Stimulated activated CD8-positive, alpha-beta memory T cell treated with anti-CD3 and anti-CD28 coated beads, Interleukin-12 subunit alpha, Interleukin-12 subunit beta, amount 100 ng/mL, for 1 hour (primary cell): ENCODE results near the gene WFS1.

ENCODE experiments used
- DNase-seq: peaks from one replicate; pipeline ENCODE4 v3.0.0-alpha.2; 2020; ENCODE audit warnings: low read depth

Gene WFS1

DNA sequence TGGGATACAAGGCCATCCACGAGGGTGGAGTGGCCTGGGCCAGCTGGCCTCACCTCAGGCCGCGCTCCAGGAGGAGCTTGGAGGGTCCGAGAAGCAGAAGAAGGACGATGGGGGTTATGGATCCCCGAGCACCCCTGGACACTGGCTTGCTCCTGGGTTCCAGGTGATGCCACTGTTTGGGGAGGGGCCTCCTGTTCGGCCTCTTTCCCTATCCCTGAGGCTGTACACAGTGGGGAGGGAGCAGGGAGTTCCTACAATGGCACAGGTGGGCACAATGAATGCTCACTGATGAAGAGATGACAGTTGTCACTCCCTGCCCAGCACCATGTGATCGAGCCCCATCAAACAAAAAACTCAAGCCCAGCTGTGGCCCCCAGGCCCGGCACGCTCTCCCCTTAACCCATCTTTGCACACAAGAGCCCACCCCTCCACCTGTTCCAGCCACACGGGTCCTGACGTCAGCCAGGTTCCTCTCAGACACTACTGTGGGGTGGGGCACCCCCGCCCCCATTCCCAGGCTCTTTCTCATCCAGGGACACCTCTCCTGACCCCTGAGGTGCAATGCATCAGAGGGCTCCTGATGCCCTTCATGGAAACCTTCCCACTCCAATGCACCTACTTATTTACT lies 70.3 kb downstream of the WFS1 start:
- DNase-seq: no peak

DNA sequence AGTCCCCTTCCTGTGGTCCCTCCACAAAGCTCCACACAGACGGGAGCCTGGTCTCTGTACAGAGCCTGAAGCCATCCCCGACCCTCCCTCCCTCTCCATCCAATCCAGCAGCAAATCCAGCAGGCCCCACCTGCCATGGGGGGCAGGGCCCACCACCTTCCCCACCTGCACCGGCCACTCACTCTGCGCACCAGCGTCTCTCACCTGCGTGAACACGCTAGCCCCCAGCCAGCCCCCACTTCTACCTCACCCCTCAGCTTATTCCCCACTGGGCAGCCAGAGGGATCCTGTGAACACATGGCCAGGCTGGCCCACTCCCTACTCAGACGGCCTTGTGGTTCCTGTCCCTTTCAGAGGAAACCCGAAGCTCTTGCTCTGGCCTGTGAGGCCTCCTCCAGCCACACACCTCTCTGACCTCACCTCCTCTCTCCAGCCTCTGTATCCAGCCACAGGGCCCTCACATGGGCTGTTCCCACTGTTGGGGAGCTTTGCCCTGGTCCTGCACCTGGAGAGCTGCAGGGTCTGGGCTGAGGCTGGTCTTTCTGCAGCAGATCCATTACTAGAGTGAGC lies 70.9 kb downstream of the WFS1 start:
- no peak for DNase-seq

DNA sequence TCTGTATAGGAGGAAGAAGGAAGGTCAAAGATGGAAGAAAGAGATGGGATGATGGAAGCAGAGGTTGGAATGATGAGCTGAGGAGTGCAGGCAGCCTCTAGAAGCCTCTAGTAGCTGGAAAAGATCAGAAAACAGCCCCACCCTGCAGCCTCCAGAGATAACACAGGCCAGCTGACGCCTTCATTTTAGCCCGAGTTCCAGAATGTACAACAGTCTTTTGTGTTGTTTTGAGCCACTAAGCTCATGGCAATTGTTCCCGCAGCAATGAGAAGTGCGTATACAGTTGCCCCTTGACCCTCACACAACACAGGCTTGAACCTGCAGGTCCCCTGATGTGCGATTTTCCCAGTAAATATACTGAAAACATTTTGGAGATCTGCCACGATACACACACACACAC lies 72.0 kb downstream of the WFS1 start:
- DNase-seq: no peak

DNA sequence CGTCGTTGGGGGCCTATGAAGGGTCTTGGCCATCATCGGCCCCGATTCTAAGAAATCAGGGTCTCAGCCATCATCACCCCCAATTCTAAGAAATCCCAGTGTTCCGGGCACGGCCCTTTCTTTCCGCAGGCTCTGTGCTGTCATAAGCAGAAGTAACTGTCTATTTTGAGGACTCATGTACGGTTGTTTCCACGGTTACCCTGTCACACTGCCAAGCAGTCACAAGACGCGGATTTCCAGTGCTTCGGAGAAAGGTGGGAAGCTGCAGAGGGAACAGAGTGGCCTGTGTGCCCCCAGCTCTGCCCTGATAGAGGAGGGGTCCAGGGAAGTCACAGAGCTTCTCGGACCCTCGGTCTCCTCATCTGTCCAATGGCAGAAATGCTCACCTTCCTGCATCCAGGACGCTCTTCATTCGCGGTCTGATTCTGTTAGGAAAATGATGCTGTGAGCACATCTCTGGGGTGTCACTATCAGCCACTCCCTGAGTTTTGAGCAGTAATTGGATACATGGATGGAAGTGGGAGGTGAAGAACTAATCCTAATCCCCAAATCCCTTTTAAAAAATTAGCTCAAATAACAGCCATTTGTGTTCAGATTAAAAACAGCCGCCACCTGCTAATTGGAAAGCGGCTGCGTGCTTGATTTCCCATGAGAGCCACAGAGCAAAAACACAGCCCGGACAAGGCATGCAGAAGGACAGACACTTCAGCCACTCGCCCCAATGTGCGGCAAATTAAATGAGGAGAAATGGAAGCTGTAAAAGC lies 73.1 kb downstream of the WFS1 start:
- DNase-seq: no peak

DNA sequence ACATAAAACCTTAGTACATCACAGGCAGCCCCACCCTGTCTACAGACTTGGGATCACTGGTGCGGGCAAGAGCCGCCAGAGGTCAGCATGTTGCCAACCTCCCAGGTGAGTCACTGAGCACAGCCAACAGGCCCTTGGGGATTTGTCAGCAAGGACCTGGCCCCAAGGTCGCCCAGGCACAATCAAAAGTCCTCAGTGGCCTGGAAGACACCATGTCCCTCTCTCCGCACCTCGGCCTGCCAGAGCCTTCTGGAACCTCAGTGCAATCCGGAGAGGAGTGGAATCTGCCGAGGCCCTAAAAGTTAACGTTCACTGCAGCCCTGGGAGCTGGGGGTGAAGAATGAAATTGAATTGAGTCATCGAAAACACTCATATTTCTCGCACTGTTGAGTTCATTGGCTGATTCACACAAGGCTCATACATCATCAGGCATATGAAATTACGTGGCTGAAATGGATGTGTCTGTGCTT lies 74.3 kb downstream of the WFS1 start:
- no peak for DNase-seq

DNA sequence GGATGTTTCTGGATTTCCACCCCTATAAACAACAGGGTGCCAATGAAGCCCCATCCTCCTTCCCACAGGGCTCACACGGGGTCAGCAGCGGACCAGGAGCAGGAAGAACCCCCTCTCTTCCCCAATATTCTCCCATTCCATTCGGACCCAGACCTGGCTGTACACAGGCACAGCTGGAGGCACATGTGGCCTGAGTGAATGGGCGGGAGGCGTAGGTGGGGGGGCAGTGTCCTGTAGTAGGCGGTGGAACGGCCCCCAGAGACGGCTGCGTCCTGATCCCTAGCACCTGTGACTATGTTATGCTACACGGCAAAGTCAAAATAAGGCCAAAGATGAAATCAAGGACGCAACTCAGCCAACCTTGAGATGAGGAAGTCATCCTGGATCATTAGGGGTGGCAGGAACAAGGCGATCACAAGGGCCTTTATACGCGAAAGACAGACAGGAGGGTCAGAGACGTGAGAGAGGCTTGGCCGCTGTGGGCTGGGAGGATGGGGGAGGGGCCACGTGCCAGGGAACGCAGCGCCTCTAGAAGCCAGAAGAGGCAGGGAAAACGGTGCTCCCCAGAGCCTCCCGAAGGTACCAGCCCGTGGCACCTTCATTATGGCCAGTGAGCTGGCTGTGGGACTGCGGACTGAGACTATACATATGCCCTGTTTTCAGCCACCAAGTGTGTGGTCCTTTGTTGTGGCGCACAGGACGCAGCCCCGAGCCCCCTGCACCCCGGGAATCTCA lies 75.6 kb downstream of the WFS1 start:
- no peak for DNase-seq

DNA sequence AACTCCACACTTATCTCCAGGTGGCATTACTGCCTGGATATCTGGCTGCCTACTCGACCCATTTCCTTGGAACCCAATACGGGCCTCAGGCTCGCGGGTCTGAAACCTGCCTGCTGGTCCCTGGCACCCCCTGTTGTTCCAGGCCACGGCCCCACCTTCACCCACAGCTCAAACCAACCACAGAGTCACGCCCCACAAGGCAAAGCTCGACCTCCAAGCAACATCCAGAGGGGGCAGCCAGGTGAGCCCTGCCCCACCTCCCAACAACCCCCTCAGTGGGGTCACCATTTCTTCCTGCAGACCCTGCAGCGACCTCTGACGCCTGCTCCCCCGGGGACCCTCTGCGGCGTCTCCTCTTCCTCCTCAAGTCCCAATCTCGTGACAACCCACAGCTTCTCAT lies 76.2 kb downstream of the WFS1 start:
- DNase-seq: no peak

DNA sequence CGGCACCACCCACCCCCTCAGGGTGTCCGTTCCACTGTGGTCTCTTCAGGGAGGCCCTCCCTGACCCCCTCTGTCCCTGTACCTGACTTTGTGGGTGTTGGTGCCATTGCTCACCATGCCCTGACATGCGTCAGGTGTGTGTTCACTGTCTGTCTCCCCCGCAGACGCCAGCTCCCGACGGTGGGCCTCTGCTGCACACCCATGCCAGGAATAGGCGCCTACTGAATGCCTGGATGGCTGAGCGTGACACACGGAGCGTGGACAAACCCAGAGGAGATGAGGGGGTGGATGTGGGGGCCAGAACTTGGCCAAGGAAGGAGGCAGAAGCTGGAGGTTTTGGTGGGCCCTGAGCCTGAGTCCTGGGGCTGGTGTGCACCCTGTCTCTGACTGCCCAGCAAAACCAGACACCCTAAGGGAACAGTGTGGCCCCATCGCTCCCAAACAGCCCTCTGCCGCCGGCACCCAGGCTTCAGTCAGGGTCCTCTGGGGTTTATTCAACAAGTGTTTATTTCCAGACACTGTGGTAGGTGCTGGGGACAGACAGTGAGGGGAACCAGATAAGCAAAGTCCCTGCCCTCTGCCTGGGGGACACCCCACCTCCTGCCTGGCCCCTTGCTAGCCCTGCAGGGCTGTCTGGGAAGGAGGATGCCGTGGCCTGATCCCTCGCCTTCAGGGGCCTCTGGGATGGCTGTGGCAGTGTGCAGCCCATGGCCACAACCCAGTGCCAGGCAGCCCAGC lies 76.9 kb downstream of the WFS1 start:
- no peak for DNase-seq

DNA sequence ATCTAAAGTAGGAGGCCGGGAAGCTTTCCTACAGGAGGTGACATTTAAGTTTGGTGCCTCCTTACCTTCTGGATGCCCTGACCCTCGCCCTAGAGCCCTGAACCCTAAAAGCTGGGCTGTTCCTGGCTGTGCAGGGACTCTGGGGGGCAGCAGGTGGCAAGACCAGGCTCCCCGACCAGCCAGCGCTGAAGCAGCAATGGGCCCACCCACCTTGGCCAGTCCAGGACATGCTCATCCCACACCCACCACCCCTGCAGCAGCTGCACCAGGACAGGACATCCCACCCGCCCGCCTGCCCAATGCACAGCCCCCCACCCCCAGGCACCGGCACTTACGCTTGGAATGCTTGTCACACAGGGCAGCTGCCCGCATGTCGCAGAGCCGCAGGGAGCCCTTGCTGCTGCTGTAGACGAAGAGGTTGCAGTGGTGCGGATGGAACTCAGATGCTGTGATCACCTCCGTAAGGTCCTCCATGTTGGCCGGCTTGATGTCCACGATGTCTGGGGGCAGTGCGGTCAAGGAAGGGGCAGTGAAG lies 77.9 kb downstream of the WFS1 start:
- no peak for DNase-seq

DNA sequence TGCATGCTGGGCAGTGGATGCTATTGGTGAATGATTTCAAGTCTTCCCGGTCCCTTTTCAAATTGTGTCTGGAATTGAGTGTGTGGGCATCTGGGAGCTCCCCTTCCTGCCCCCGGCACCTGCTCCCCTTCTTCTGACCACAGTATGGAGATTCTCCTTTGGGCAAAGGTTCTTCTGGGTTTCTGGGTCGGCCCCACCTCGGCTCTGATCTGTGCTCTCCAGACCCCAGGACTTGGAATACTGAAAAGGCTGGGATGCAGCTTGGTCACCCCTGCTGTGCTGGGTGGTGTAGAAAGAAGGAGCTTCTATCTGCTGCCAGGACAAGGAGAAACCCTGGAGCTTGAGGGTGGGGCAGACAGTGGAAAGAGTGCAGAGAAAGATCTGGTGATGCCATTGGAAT lies 78.8 kb downstream of the WFS1 start:
- no peak for DNase-seq

DNA sequence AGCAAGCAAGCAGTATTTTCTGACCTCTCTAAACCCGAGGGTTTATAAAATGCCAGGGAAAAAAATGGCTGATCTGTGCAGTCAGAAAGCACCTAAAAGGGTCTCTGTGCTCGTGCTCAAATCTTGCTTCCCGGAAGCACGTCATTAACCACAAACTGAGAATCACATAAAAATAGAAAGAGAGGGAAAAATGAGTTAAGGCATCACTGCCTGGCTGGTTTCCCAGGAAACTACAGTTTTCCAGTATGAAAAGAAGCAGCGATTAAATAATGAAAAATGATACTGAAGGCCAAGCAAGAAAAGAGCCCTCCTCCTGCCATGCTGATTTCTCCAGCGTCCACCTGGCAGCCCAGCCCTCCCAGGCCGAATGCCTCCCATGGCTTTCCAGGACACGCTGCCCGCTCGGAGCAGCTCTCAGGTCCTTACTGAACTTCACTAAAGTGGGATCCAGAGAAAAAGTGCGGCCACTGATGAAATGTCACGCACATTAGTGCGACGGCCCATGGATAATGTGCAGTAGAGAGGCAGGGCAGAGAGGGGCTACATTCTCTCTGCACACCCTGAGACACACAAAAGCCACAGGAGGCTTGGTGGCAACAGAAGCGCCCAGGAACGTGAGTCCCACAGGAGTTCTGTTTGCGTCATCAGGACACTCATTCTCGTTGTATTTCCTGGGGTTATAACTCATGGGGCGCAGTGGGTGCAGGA lies 80.4 kb downstream of the WFS1 start:
- DNase-seq: no peak

DNA sequence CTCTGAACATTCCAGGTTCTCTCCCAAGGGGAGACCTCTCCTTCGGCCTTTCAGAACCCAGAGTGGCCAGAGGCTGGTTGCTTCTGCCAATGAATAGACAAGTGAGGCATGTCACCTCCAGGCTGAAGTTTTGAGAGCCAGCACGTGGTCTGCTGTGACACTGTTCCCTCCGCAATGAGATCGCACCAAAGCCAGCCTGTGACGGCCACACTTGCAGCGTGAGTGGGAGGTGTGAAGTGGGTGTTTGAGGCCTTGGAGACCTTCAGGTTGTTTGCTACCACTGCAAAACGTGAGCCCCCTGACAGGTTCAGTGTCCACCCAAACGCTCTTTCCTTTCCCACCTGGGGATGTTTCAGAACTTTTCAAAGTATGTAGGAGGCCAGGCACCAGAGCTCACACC lies 81.0 kb downstream of the WFS1 start:
- no peak for DNase-seq

DNA sequence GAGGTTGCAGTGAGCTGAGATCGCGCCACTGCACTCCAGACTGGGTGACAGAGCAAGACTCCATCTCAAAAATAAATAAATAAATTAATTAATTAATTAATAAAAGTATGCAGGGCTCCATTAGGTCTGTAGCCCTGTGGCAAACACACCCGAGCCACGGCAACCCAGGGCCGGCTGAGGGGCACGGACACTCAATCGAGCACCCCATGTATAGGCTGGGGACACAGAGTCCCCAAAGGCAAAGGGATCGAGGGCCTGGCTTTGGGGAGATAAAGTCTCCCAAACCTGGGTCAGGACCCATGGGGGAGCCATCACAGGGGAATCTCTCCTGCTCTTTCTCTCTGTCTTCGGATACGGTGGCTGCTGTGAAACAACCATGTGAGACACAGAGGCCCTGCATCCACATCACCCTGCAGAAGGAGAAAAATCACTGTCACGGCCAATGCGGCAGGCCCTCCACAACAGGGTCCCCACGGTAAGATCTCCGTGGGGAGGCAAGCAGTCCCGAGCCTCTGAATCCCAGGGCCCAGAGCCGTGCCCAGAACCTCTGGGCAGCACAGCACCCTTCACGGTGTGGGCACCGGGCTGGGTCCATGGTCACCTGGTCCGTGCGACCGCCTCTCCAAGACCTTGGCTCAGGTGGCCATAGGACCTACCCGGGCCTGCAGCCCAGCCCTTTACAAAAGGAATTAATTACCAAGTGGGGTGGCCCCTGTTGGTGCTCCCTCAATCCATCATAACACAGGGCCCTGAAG lies 81.8 kb downstream of the WFS1 start:
- DNase-seq: no peak

DNA sequence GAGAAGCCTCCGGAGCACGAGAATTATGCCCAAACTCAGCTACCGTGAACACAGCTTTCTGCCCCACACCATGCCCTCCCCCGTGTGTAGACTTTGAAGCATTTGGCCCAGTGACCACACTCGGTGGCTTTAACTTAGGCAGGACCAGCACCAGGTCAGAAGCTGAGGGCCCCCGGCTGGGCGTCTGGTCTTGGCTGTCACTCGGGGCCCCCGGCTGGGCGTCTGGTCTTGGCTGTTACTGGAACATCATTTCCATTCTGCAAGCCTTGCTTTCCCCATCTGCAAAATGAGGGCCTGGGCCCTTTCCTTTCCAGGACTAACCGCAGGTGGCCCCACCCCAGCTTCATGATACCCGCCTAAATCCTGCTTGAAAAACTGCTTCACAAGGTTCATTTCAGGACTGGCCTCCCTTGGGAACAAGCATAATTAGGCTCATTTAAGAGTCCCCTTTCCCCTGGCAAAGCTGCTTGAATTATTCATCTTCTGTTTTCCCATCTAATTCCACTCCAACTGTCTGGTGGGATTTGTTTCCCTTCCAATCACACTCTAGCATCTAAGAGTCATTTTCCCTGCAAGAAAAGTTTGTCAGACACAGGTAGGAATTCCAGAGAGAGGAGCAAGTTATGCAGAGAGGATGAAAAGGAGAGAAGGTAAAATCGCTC lies 82.5 kb downstream of the WFS1 start:
- DNase-seq: no peak
